OCI-LY7 (cell line): Measurements from ENCODE around the gene PACSIN2.

ENCODE experiments used
- EZH2phosphoT487 ChIP-seq: fragments of 200-600 bp; sonication (generic); IDR thresholded peaks from 2 replicates; pipeline ENCODE4 v1.6.1; 2018; ENCODE audit warnings: low read depth, borderline replicate concordance, mild to moderate bottlenecking, mixed run types, antibody characterized with exemption, low read length, moderate library complexity, mixed read lengths
- TF ChIP-seq, protein P1 (sequence below): fragments of 200-600 bp; sonication (generic); conservative IDR thresholded peaks from 2 replicates; pipeline ENCODE4 v1.5.1; 2014; ENCODE audit warnings: mild to moderate bottlenecking, antibody characterized with exemption, low read length, moderate library complexity, mixed read lengths

DNA sequence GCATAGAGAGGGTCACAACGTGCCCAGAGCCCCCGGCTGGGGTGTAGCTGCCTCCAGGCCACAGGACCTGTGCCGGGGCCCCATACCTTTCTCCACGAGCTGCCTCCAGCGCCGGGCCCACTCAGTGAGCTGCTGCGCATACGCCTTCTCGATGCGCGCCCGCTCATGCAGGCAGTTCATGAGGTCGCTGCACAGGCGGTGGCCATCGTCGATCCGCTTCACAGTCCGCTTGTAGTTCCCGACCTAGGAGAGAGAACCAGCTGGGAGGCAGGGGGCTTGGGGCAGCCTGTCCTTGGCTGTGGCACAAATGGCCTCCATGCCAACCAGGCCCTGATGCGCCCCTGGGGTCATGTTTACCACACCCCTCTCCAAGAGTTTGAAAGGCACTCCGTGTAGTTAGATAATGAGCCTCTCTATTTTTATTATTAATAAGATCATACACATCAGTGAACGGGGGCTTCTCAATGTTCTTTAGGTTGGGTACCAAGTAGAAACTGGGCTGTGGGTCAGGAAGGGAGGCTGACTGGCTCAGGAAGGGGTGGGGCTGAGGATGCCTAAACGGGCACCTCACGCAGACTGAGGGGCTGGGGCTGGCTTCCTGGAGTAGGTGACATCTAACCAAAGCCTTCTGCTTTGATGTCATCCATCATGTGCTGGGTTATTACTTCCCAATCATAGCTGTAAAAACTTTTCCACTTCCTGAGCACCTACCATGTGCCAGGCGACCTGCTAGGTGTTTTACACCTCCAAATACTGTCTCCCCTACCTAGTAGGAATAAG is 121.4 kb downstream of the PACSIN2 start:
- TF ChIP-seq, protein P1, sequence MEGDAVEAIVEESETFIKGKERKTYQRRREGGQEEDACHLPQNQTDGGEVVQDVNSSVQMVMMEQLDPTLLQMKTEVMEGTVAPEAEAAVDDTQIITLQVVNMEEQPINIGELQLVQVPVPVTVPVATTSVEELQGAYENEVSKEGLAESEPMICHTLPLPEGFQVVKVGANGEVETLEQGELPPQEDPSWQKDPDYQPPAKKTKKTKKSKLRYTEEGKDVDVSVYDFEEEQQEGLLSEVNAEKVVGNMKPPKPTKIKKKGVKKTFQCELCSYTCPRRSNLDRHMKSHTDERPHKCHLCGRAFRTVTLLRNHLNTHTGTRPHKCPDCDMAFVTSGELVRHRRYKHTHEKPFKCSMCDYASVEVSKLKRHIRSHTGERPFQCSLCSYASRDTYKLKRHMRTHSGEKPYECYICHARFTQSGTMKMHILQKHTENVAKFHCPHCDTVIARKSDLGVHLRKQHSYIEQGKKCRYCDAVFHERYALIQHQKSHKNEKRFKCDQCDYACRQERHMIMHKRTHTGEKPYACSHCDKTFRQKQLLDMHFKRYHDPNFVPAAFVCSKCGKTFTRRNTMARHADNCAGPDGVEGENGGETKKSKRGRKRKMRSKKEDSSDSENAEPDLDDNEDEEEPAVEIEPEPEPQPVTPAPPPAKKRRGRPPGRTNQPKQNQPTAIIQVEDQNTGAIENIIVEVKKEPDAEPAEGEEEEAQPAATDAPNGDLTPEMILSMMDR = no peak
- TF ChIP-seq EZH2phosphoT487 = no peak
